Measurements from ENCODE around the gene TAS1R2.

Gene TAS1R2

DNA sequence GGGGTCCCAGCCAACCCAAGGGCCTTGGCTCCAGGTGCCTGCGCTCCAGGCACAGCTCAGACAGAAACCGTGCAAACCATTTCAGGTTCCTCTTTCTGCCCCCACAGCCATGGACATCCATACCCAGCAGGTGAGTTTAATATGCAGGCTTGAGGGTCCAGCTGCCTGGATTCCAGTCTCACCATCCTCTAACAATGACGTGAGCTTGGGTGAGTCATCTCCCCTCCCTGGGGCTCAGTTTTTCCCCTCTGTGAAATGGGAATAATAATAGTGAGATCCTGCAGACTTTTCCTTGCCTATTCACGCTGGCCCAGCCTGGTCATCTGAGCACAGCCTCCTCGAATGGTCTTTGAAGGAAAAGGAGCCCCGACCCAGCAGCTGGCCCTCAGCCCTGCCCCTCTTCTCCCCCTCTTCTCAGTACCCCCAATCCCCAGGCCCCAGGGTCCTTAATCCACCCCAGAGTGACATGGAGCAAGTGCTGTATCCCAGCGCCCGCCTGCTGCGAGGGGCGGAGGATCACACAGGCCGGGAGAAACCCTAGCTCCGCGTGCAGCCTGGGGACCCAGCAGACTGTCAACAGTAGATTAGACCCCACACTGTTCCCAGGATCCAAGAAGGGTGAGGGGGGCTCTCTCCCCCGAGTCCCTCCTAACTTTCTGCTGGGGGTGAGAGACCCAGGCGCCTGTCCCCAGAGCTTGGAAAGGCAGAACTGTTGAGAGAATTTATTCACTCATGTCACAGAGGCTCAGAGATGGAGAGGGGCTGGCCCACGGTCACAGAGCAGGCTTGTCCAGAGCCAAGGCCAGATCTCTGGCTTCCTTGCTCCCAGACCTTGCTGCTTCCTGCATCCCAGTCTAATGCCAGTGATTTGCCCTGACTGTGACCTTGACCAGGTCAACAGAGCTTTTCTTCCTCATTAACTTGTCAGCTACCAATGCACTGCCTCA lies 49.2 kb downstream of the TAS1R2 start:
- no peaks in the 10 kb centered on the region for H3K9me3 ChIP-seq (ENCODE audit: low read depth, low read length)
- no peaks in the 10 kb centered on the region for H3K36me3 ChIP-seq (ENCODE audit: insufficient read depth, low read length)
- H3K4me3 ChIP-seq, result no peak overlapping the region
- H3K27ac ChIP-seq, result no peak overlapping the region
- no peak overlapping the region for H3K9ac ChIP-seq (ENCODE audit: insufficient read length)
- TF ChIP-seq FOXP2 (optimal IDR thresholded peaks at IDR 0.05; ENCODE audit: control extremely low read depth, extremely low read length, insufficient read depth), result no peak
- no peak for TF ChIP-seq POLR2AphosphoS5 (IDR thresholded peaks at IDR 0.05; ENCODE audit: borderline replicate concordance, low read depth, low read length)
- no peak for TF ChIP-seq EZH2 (IDR thresholded peaks at IDR 0.05)
- DNase-seq (ENCODE audit: low read depth, low spot score), result no peak

DNA sequence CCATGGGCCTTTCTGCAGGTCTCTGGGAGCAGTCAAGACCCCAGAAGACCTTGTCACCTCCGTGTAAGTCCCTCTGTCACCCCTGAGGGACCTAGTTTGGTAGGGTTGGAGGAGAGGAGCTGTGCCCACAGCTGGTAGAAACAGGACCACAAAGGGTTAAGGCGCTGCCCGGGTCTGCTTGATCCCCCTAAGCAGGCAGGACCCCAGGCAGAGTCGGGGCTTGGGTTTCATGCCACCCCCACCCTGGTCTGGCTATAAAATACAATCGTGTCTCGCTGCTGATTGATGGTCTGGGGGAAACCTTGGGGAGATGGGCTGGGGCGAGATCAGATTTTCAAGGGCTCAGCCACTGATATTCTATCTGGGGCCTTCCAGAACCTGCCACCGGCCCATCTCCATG lies 50.9 kb downstream of the TAS1R2 start:
- TF ChIP-seq EZH2 (IDR thresholded peaks at IDR 0.05) (no peak), FOXP2 (optimal IDR thresholded peaks at IDR 0.05; ENCODE audit: control extremely low read depth, extremely low read length, insufficient read depth) (no peak), POLR2AphosphoS5 (IDR thresholded peaks at IDR 0.05; ENCODE audit: borderline replicate concordance, low read depth, low read length) (no peak)
- no peak overlapping the region for H3K27ac ChIP-seq
- DNase-seq (ENCODE audit: low read depth, low spot score), result no peak
- H3K36me3 ChIP-seq (ENCODE audit: insufficient read depth, low read length), result no peaks in the 10 kb centered on the region
- no peak overlapping the region for H3K9ac ChIP-seq (ENCODE audit: insufficient read length)
- no peak overlapping the region for H3K4me3 ChIP-seq
- no peaks in the 10 kb centered on the region for H3K9me3 ChIP-seq (ENCODE audit: low read depth, low read length)

DNA sequence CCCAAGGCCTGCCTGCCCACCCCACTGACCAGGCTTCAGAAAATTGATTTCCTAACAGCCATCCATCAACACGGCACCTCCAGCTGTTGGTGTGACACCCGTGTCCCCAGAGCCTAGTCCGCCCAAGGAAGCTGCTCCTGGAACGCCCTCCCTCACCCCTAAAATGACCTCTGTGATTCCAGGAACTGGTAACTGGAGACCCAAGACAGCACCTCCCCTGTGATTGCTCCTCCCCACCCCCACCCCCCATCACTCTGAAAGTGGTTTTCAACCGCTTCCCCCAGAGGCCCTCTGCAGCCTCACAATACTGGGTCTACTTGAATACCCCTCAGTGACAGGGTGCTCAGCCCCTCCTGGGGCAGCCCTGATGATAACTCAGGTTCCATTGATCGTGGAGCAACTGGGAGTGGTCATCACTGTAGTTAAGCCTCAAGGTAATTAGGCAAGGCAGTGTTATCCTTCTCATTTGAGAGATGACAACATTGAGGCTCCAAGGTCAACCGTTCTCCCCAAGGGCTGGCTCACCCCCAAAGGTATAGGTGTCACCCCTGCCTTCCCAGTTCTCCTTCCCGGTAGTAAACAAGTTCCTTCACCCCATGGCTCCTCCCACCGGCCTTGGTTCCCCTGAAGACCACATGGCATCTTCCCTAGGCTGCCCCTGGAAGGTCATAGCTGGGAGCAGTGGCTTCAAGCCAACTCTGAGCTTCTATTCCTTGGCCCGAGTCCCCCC lies 52.0 kb downstream of the TAS1R2 start:
- DNase-seq (ENCODE audit: low read depth, low spot score), result no peak
- Histone ChIP-seq H3K4me3 (no peak overlapping the region), H3K9me3 (ENCODE audit: low read depth, low read length) (no peaks in the 10 kb centered on the region), H3K9ac (ENCODE audit: insufficient read length) (no peak overlapping the region), H3K36me3 (ENCODE audit: insufficient read depth, low read length) (no peaks in the 10 kb centered on the region), H3K27ac (no peak overlapping the region)
- TF ChIP-seq FOXP2 (optimal IDR thresholded peaks at IDR 0.05; ENCODE audit: control extremely low read depth, extremely low read length, insufficient read depth) (no peak), POLR2AphosphoS5 (IDR thresholded peaks at IDR 0.05; ENCODE audit: borderline replicate concordance, low read depth, low read length) (no peak), EZH2 (IDR thresholded peaks at IDR 0.05) (no peak)

DNA sequence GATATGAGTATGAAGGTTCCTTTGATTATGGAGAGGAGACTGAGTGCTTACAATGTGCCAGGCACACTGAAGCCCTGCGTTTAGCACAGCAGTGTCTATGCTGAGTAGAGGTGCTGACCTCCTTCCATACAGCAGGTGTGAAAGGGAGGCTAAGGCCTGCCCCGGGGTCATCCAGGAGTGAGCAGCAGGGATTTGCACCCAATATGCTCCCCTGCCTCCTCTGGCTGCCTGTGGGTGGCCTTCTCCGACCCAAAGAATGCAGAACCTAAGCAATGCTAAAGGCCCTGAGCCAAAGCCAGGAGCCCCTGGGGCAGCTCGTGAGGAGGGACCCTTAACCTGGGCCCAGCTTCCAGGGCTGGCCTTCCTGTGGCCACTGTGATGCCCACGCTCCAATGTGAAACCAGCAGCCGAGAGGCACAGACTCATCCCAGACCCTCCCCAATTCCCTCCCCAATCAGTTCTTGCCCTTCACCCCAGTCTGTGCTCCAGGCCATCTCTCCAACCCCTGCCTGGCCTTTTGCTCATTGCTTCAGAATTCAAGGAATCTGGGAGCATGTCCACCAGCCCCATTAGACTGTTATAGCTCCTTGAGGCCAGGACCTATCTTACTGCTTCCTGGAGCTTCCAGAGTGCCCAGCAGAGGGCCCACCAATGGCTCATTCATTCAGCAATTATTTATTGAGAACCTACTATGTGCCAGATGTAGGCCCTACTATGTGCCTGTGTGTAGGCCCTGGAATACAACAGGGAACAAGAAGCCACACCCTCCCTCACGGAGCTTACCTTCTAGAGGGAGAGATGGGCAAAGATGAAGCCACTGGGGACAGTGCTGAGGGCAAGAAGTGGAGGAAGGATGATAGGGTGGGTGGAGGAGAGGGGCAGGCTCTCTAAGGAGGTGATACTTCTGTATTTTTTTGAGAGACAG lies 53.3 kb downstream of the TAS1R2 start:
- TF ChIP-seq POLR2AphosphoS5 (IDR thresholded peaks at IDR 0.05; ENCODE audit: borderline replicate concordance, low read depth, low read length) (no peak), EZH2 (IDR thresholded peaks at IDR 0.05) (no peak), FOXP2 (optimal IDR thresholded peaks at IDR 0.05; ENCODE audit: control extremely low read depth, extremely low read length, insufficient read depth) (no peak)
- Histone ChIP-seq H3K27ac (no peak overlapping the region), H3K9me3 (ENCODE audit: low read depth, low read length) (no peaks in the 10 kb centered on the region), H3K36me3 (ENCODE audit: insufficient read depth, low read length) (no peaks in the 10 kb centered on the region), H3K9ac (ENCODE audit: insufficient read length) (no peak overlapping the region), H3K4me3 (no peak overlapping the region)
- no peak for DNase-seq (ENCODE audit: low read depth, low spot score)

DNA sequence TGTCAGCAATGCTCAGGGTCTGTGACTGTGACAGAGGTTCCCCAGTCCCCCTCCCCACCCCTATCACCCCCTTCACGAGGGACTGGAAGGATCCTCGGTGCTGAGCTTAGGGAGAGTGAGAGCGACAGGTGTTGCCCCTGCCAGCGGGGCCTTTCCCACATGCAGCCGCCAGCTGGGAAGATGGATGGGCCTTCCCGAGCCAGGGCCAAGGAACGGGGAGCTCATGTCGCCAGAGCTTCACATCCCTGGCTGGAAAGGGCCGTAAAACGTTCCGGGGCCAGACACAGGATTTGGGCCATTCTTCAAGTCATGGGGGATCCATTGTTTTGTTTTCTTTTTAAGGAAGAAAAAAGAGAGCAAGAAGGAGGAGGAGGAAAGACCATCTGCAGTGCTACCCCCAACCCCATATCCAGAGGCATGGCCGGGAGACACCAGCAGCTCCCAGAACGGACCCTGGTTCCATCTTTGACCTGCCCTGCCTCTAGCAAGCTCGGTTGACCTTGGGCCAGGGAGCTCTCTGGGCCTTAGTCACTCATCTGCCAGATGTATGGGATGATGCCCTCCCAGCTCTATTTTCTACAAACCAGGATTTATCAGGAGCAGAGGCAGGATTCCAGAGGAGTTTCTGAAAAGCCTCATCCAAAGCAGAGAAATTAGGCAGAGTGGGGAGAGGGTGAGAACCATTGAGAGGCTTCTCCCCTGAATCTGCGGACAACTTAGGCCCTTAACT lies 54.1 kb downstream of the TAS1R2 start:
- H3K4me3 ChIP-seq, result no peak overlapping the region
- H3K9me3 ChIP-seq (ENCODE audit: low read depth, low read length), result no peaks in the 10 kb centered on the region
- H3K36me3 ChIP-seq (ENCODE audit: insufficient read depth, low read length), result no peaks in the 10 kb centered on the region
- no peak for DNase-seq (ENCODE audit: low read depth, low spot score)
- no peak overlapping the region for H3K9ac ChIP-seq (ENCODE audit: insufficient read length)
- no peak for TF ChIP-seq EZH2 (IDR thresholded peaks at IDR 0.05)
- no peak for TF ChIP-seq POLR2AphosphoS5 (IDR thresholded peaks at IDR 0.05; ENCODE audit: borderline replicate concordance, low read depth, low read length)
- TF ChIP-seq FOXP2 (optimal IDR thresholded peaks at IDR 0.05; ENCODE audit: control extremely low read depth, extremely low read length, insufficient read depth), result no peak
- H3K27ac ChIP-seq, result no peak overlapping the region

DNA sequence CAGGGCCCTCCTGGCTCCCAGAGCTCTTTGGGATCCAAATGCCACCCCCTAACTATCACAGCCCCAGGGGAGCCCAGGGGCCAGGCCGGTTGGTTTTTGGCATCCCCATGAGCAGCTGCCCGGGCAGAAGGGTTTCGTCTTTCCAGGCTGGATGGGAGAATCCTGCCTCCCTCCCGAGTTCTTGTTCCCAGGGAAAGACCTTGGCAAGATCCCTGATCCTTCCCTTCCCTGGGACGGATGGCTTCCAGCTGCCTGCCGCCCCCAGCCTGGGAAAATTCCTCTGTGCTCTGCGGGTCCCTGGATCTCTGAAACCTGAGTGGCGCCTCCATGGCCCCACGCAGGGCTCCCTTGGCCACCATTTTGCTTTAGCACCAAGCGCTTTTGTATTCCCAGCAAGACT lies 55.6 kb downstream of the TAS1R2 start:
- no peak for DNase-seq (ENCODE audit: low read depth, low spot score)
- TF ChIP-seq POLR2AphosphoS5 (IDR thresholded peaks at IDR 0.05; ENCODE audit: borderline replicate concordance, low read depth, low read length) (no peak), EZH2 (IDR thresholded peaks at IDR 0.05) (no peak), FOXP2 (optimal IDR thresholded peaks at IDR 0.05; ENCODE audit: control extremely low read depth, extremely low read length, insufficient read depth) (no peak)
- Histone ChIP-seq H3K27ac (no peak overlapping the region), H3K9ac (ENCODE audit: insufficient read length) (no peak overlapping the region), H3K4me3 (no peak overlapping the region), H3K9me3 (ENCODE audit: low read depth, low read length) (no peaks in the 10 kb centered on the region), H3K36me3 (ENCODE audit: insufficient read depth, low read length) (no peaks in the 10 kb centered on the region)

DNA sequence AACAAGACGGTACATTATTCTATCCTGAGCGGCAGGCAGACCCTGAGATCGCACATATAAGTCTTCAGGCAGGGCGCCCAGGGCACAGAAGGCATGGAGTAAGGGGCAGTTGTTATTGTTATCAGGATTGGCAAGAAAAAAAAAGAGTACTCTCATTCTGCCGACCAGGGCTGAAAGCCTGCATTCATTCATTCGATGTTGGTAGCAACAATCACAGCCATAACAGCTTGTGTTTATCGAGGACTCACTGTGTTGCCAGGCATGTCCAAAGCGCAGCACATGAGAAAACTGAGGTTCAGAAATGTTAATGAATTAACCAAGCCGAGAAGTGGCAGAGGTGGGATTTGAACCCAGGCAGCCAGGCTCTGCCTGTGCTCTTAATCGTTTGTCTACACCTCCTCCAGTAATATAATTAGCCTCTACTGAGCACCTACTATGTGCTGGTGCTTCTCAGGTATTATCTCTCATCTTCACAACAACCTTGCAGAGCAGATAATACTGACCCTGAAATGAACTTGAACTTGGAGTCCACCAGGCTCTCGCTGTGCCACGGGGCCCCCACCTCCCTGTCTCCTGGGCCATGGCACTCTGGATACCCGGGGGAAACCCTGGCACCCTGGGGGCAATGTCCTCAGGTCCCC lies 56.2 kb downstream of the TAS1R2 start:
- Histone ChIP-seq H3K27ac (no peak overlapping the region), H3K4me3 (no peak overlapping the region), H3K36me3 (ENCODE audit: insufficient read depth, low read length) (no peaks in the 10 kb centered on the region), H3K9ac (ENCODE audit: insufficient read length) (no peak overlapping the region), H3K9me3 (ENCODE audit: low read depth, low read length) (no peaks in the 10 kb centered on the region)
- DNase-seq (ENCODE audit: low read depth, low spot score), result no peak
- TF ChIP-seq EZH2 (IDR thresholded peaks at IDR 0.05) (no peak), FOXP2 (optimal IDR thresholded peaks at IDR 0.05; ENCODE audit: control extremely low read depth, extremely low read length, insufficient read depth) (no peak), POLR2AphosphoS5 (IDR thresholded peaks at IDR 0.05; ENCODE audit: borderline replicate concordance, low read depth, low read length) (no peak)

Measured in SK-N-MC (cell line).